Measurements from ENCODE around the gene IRS2.

The IRS2 gene

GRCh38 chr13:109703250-109703649, 83.1 kb downstream of the IRS2 start:
- H3K27ac ChIP-seq: no peak overlapping the region
- TF ChIP-seq CTCF (conservative IDR thresholded peaks at IDR 0.05): no peak

Measured in VCaP (cell line).